Upper lobe of left lung (tissue), 6 donors: ENCODE data around the gene DNAJC1. TPM values are rescaled to one million over a fixed set of nuclear protein-coding genes. Genes with fewer than 3 reads are reported as not detected.

Experiments
- ATAC-seq, 2 donors: fragments of 200-7000 bp; cut with Tn5 transposase; one replicate each; pipeline ENCODE4 v1.9.1; 2022; ENCODE audit warnings: mild to moderate bottlenecking in 2 of 2, moderate library complexity in 2 of 2; ENCODE audit not compliant: low FRiP score in 2 of 2
- DNase-seq, 2 donors: peaks; one replicate each; pipeline ENCODE4 v3.0.0-alpha.2; 2019 to 2020
- H3K27ac ChIP-seq, 4 donors: fragments of 200-600 bp; sonication (generic); one replicate each; pipeline ENCODE4 v1.5.1; 2016 to 2019
- H3K27me3 ChIP-seq, 4 donors: fragments of 200-600 bp; sonication (generic); one replicate each; pipeline ENCODE4 v1.5.1; 2017 to 2019
- H3K36me3 ChIP-seq, 4 donors: fragments of 200-600 bp; sonication (generic); one replicate each; pipeline ENCODE4 v1.5.1; 2016 to 2019
- H3K4me1 ChIP-seq, 4 donors: fragments of 200-600 bp; sonication (generic); one replicate each; pipeline ENCODE4 v1.5.1; 2018 to 2019
- H3K4me3 ChIP-seq, 4 donors: fragments of 200-600 bp; sonication (generic); one replicate each; pipeline ENCODE4 v1.5.1; 2017 to 2019; ENCODE audit warnings: mild to moderate bottlenecking in 2 of 4, moderate library complexity in 1 of 4
- H3K9me3 ChIP-seq, 4 donors: fragments of 200-600 bp; sonication (generic); one replicate each; pipeline ENCODE4 v1.5.1; 2018 to 2019
- CTCF ChIP-seq, 6 experiments: fragments of 450-650 bp in 4 of 6; fragments of 200-600 bp in 2 of 6; sonication (generic) in 2 of 6; IDR thresholded peaks; one replicate each; pipeline ENCODE4 v1.5.1; 2016 to 2019; ENCODE audit warnings: antibody characterized with exemption in 6 of 6
- EP300 ChIP-seq, 4 donors: sonication (generic); formaldehyde crosslinking; IDR thresholded peaks; one replicate each; pipeline ENCODE4 v1.5.1; 2017; ENCODE audit warnings: antibody characterized with exemption in 4 of 4, control low read depth in 2 of 4
- POLR2A ChIP-seq, 4 donors: fragments of 450-650 bp; IDR thresholded peaks; one replicate each; pipeline ENCODE4 v1.5.1; 2016 to 2017; ENCODE audit warnings: antibody characterized with exemption in 4 of 4, mild to moderate bottlenecking in 2 of 4
- POLR2AphosphoS5 ChIP-seq, 2 donors: sonication (generic); formaldehyde crosslinking; IDR thresholded peaks; one replicate each; pipeline ENCODE4 v1.5.1; 2017; ENCODE audit warnings: antibody characterized with exemption in 2 of 2
- WGBS, 2 donors: methylation state at CpG; one replicate each; pipeline ENCODE4 v1.1.5; 2017 to 2018; 5-methylcytosine and 5-hydroxymethylcytosine counted together
- total RNA-seq, 6 donors: library from RNA; depleted of rRNA in 4 of 6; stranded (reverse); fragments of >200 nt in 4 of 6; gene quantifications; one replicate each; pipeline versions ENCODE4 v1.1.0 to v1.2.1, GENCODE V29; 2016 to 2021
- donor health status: DM: no; HTN: no; CAD: no; lungs with moderate emphysema.
- donor health status: DM: no; HTN: yes; CAD: no; lungs with severe emphysema.

DNAJC1 gene
- total RNA-seq, 6 donors from 2014 or later = 30.8 to 106 (median 74.1) TPM

GRCh38 chr10:21975378-21975990, 28.0 kb downstream of the DNAJC1 start:
- no peaks in the 10 kb centered on the region for H3K9me3 ChIP-seq
- no peak for ATAC-seq
- 45 to 55% methylated on average over 1 of the region's 1 CpG for WGBS, 2 donors
- no peaks in the 10 kb centered on the region for H3K27me3 ChIP-seq
- H3K4me1 ChIP-seq = peaks cover 15 to 22% (median 17%) of the 10 kb centered on the region in 4 donors
- H3K27ac ChIP-seq = no peak overlapping the region
- no peak for TF ChIP-seq CTCF (IDR thresholded peaks at IDR 0.05)
- no peaks in the 10 kb centered on the region for H3K36me3 ChIP-seq
- no peak for DNase-seq
- no peak overlapping the region for H3K4me3 ChIP-seq

GRCh38 chr10:21972584-21972983, 30.9 kb downstream of the DNAJC1 start:
- 81 to 91% methylated on average over 1 of the region's 1 CpG for WGBS, 2 donors
- DNase-seq = no peak
- Histone ChIP-seq H3K36me3 (no peaks in the 10 kb centered on the region), H3K9me3 (no peaks in the 10 kb centered on the region), H3K4me3 (no peak overlapping the region), H3K27ac (no peak overlapping the region), H3K27me3 (no peaks in the 10 kb centered on the region), H3K4me1 (peaks cover 7 to 11% (median 10%) of the 10 kb centered on the region in 4 donors)
- ATAC-seq = no peak
- TF ChIP-seq POLR2AphosphoS5 (IDR thresholded peaks at IDR 0.05) (no peak), CTCF (IDR thresholded peaks at IDR 0.05) (no peak), EP300 (IDR thresholded peaks at IDR 0.05) (no peak), POLR2A (IDR thresholded peaks at IDR 0.05) (no peak)

GRCh38 chr10:21969326-21970287, 33.9 kb downstream of the DNAJC1 start:
- WGBS, 2 donors = 92% methylated on average over 5 of the region's 5 CpGs
- Histone ChIP-seq H3K4me1 (peaks cover 0 to 3% (median 0%) of the 10 kb centered on the region in 4 donors), H3K4me3 (no peak overlapping the region), H3K27ac (no peak overlapping the region), H3K36me3 (no peaks in the 10 kb centered on the region), H3K9me3 (no peaks in the 10 kb centered on the region), H3K27me3 (no peaks in the 10 kb centered on the region)
- DNase-seq (no peak), ATAC-seq (no peak)
- no peak for TF ChIP-seq POLR2A (IDR thresholded peaks at IDR 0.05)
- no peak for TF ChIP-seq EP300 (IDR thresholded peaks at IDR 0.05)
- no peak for TF ChIP-seq POLR2AphosphoS5 (IDR thresholded peaks at IDR 0.05)
- no peak for TF ChIP-seq CTCF (IDR thresholded peaks at IDR 0.05)

- ATAC-seq (no peak), DNase-seq (no peak)
- Histone ChIP-seq H3K9me3 (no peaks in the 10 kb centered on the region), H3K27me3 (no peaks in the 10 kb centered on the region), H3K4me3 (no peak overlapping the region), H3K4me1 (peaks cover 0 to 3% (median 0%) of the 10 kb centered on the region in 4 donors), H3K36me3 (no peaks in the 10 kb centered on the region), H3K27ac (no peak overlapping the region)
- TF ChIP-seq EP300 (IDR thresholded peaks at IDR 0.05) (no peak), POLR2AphosphoS5 (IDR thresholded peaks at IDR 0.05) (no peak), CTCF (IDR thresholded peaks at IDR 0.05) (no peak), POLR2A (IDR thresholded peaks at IDR 0.05) (no peak)
Observed at GRCh38 chr10:21964983-21965665, 38.4 kb downstream of the DNAJC1 start.
